ENCODE measurements around the gene NRG3.

The NRG3 gene

DNA sequence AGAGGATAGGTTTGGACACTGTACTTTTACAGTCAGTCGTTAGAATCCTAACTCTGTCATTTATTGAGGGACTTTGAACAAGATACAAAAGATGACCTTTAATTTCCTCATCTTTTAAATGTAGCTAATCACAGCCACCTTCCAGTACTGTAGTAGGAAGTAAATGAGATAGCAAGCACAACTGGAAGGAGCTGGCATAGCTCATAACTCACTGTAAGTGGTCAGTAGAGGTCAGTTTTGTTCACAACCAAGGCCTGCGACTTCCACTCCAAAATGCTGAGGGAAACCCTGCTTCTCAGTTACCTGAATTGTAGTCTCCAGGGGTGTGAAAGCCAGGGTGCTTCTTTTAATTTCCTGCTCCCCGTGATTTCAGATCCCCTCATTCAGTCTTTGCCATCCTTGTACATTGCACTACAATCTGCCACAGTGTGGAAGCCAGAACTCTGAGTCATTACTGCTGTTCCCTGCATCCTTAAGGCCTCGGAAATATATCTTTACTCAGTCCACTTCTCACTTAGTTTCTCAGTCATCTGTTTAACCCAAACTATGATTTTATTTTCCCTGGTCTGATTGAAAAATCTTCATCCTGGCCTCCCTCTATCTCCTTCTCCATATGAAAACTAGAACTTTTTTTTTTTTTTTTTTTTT lies 361.2 kb downstream of the NRG3 start:
- no peak for DNase-seq

GRCh38 chr10:82238291-82238690 lies 363.3 kb downstream of the NRG3 start:
- DNase-seq: no peak

DNA sequence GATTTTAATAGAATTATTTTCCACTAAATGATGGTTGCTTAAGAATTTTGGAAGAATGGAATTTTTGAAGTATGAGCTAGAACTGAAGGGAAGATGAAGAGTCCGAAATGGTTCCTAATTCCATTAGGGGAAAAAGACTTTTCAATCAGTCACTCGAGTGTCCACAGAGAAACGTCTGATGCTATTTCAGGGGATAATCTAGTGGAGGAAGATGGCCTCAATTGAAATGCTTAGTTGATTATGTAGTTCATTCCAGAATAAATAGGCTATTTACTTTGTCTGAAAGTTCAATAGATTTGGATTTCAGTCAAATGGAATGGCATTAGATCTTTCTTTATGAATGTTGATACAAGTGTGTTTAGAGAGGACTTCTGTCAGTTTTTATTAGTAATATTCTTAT lies 365.4 kb downstream of the NRG3 start:
- DNase-seq: no peak

DNA sequence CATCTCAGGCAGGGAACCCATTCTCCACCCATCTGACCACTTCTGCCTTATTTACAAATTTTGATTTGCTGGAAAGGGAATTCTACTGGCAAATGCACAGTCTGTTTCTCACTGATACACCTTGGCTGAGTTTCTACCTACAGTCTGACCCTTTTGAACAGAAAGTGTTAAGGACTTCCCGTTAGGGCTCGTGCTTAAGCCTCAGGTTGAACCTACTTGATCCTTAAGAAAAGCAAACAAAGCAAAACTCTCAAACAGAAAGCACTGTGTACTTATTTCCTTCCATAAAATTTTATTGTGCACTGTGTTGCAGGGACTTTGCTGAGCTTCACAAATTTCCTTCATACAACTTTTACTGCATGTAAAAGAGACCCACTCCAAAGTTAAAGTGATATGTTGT lies 367.8 kb downstream of the NRG3 start:
- DNase-seq: peak; percentile 34

GRCh38 chr10:82245157-82245556 lies 370.2 kb downstream of the NRG3 start:
- no peak for DNase-seq

DNA sequence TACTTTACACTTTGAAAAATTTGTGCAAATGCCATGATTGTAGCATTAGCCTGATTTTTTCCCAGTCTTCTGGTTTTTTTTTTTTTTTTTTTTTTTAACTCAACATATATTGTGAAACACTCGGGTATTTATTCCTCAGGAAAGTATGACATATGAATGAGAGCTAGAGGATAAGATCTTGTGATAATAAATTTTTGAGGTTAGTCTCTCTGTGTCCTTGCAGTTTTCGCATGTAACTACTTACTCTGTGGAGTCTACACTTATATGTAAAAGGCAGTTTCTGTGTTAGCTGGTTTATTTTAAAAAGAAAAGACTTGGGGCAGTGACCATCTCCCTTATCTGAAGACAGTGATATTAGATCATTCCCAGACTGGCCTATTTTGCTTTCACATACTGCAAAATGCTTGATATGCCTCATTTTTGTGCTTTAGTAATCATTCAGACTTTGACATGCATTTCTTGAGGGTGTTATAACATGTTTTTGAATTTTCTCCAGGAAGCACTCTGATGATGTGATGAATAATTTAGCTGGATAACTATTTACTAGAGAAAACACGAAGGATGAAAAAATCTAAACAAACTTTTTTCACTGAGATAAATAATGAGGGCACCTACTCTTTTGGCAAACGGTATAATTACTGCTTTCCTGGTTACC lies 371.0 kb downstream of the NRG3 start:
- DNase-seq: no peak

DNA sequence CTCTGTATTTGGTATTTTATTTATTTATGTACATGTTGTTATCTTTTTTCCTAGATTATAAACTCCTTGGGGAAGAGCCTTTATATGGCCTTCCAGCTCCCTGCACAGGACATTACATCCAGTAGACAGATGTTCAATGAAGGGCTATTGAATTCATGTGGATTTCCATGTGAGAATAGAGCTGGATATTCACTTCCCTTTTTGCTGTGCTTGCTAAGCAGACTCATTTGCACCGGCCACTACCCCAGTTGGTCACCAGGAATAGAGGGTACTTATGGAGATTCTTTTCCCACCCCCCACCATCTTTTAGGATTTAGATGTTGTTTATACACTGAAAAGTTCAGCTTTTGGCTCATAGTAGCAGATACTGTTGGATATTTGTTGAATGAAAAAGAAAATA lies 374.1 kb downstream of the NRG3 start:
- DNase-seq: no peak

- no peak for DNase-seq
These were observed 376.4 kb downstream of the NRG3 start for GRCh38 chr10:82251222-82251906.

GRCh38 chr10:82252081-82252480 lies 377.1 kb downstream of the NRG3 start:
- DNase-seq: no peak

GRCh38 chr10:82254237-82254636 lies 379.2 kb downstream of the NRG3 start:
- DNase-seq: no peak

- DNase-seq: no peak
These were observed 381.3 kb downstream of the NRG3 start for GRCh38 chr10:82256275-82256674.

DNA sequence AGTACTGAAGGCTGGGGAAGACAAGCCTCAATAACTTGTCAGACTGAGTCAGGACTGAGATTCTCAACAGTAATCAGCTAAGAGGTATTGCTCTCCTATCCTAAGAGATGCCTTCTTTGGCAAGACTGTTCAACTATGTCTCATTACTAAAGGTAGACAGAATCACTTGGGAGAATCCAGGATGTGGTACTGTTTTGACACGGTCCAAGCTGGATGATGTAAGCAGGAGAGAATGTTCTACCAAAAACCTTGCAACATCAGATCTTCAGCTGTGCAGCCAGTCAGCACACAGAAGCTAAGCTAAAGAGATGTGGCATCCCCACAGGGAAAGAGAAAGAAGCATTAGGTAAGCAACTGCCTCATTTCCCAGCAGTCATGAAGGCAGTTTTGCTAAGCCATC lies 391.4 kb downstream of the NRG3 start:
- DNase-seq: no peak

- DNase-seq: no peak
These were observed 392.0 kb downstream of the NRG3 start for GRCh38 chr10:82267014-82267413.

DNA sequence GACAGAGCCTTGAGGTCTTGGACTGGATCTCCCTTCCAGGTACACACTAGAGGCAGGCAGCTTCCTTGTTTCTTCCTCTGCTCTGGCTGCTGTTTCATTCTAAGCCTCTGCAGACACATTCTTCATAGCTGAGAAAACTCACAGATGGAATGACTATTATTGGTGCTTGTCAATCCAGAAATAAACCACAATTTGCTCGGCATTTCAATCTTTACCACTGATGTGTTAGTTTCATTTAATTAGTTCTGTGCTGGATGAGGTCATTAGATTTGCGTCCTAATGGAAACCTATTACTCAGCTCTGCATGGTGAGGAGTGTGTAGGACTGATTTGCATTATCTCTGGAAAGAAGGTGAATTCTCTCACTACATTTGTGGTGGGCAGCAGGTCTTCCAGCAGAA lies 392.5 kb downstream of the NRG3 start:
- DNase-seq: no peak

GRCh38 chr10:82267960-82268359 lies 393.0 kb downstream of the NRG3 start:
- no peak for DNase-seq

GRCh38 chr10:82277591-82277990 lies 402.6 kb downstream of the NRG3 start:
- DNase-seq: no peak

GRCh38 chr10:82278401-82279182 lies 403.6 kb downstream of the NRG3 start:
- DNase-seq: peak; percentile 3

GRCh38 chr10:82282782-82283456 lies 407.9 kb downstream of the NRG3 start:
- DNase-seq: no peak

- DNase-seq: no peak
These were observed 409.2 kb downstream of the NRG3 start for GRCh38 chr10:82284180-82284579.

GRCh38 chr10:82288461-82288881 lies 413.5 kb downstream of the NRG3 start:
- DNase-seq: no peak

DNA sequence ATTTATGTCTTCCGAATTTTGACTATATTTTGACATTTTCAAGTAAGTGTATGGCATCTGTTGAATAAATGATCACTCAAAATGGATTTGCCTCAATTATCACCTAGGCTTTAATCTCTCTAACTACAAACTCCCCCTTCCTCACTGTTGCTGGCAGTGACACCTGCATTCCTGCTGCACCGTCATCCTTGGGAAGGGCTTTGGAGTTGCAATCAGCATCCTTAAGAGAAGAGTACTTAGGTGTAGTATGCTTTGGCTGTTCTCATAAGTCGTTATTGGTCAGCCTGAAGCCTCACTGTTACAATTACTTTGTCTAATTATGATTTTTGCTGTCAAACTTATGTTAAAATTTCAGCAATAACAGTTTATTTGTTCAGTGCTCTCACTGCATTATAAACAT lies 415.0 kb downstream of the NRG3 start:
- DNase-seq: no peak

GRCh38 chr10:82294874-82295378 lies 419.9 kb downstream of the NRG3 start:
- DNase-seq: no peak

GRCh38 chr10:82308641-82309040 lies 433.6 kb downstream of the NRG3 start:
- no peak for DNase-seq
